Measurements from ENCODE around the gene WDR31.
A peak's percentile ranks its signal among the peaks of the same experiment; 100 is the strongest.
"Not testable (repeated sequence)": the region's sequence is repeated elsewhere in the genome, so short reads cannot be mapped to it uniquely, and the experiment has no call there.

The WDR31 gene

GRCh38 chr9:113340011-113340699, at the start of gene WDR31:
TSS of gene WDR31 (minus strand) at chr9:113340275. CDS start at chr9:113332022, 8,253 bp downstream.
- DNase-seq = peak; percentile 85

- no peak for DNase-seq
Measured at GRCh38 chr9:113389451-113389850, 49.4 kb upstream of the WDR31 start.

DNA sequence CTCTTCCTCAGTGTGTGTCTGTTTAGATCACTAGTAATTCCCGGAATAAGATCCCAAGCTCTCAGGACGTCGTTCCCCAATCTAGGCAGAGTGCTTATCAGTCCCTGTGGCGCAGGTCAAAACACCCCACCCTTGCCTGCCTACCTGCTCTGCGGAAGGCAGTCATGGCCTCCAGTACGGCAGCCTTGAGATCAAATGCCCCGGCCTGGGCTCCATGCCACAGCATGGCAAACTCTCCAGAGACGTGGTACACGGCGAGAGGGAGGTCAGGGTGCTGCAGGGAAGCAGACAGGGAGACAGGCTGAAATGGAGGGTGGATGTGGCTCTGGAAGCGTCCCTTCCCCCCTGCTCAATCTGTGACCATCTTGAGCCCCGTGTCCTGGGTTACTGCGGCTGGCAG, 48.8 kb upstream of the WDR31 start:
- DNase-seq = no peak

DNA sequence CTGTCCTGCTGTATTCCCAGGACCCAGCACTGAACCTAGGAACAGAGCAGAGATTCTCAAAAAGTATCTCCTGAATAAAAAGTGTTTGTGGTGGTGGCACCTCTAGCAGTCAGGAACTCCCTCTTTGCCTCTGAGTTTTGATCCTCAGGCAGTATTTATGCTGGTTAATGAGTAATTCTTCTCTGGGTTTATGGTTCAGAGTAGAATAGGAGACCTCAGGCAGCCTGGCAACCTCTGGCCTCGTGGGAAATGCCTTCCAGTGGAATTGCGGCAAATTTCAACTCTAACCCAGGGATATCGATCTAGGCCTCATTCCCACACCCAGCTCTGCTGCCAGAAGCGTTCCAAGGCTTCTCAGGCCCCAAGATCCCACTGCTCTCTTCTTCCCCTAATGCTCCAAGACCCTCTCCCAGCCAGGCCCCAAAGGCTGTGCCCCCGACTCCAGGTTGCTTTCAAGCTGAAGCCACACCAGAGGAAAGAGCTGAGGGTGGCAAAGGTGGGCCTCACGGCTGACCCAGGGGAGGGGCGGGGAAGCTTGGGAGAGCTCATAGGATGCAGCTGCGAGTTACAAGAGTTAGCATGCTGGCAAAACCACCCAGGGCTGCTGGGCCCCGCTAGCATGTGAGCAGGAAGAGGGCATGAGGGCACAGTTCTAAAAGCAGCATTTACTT, 47.6 kb upstream of the WDR31 start:
- DNase-seq = no peak

- DNase-seq = no peak
Measured at GRCh38 chr9:113386571-113387393, 46.7 kb upstream of the WDR31 start.

DNA sequence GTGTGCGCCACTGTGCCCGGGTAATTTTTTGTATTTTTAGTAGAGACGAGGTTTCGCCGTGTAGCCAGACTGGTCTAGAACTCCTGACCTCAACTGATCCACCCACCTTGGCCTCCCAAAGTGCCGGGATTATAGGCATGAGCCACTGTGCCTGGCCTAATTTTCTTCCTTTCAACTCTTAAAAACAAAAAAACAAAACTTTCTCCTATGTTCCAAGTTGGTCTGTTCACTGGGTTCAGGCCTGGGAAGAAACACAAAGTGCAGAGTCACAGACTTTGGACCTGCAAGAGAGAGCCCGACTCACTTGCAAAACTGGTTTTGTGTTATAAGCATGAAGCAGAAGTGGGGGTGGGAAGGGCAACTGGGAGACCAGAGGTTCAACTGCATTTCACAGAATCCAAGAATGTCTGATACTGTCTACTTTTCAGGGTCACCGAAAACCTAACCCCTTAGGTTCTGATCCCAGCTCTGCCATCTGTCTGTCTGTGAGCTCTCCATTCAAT, 41.9 kb upstream of the WDR31 start:
- DNase-seq = no peak

DNA sequence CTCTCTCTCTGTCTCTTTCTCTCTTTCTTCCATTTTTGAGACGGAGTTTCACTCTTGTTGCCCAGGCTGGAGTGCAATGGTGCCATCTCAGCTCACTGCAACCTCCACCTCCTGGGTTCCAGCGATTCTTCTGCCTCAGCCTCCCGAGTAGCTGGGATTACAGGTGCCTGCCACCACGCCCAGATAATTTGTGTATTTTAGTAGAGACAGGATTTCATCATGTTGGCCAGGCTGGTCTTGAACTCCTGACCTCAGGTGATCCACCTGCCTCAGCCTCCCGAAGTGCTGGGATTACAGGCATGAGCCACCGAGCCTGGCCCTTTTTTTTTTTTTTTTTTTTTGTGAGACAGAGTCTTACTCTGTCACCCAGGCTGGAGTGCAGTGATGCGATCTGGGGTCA, 41.4 kb upstream of the WDR31 start:
- not testable (repeated sequence) for DNase-seq

DNA sequence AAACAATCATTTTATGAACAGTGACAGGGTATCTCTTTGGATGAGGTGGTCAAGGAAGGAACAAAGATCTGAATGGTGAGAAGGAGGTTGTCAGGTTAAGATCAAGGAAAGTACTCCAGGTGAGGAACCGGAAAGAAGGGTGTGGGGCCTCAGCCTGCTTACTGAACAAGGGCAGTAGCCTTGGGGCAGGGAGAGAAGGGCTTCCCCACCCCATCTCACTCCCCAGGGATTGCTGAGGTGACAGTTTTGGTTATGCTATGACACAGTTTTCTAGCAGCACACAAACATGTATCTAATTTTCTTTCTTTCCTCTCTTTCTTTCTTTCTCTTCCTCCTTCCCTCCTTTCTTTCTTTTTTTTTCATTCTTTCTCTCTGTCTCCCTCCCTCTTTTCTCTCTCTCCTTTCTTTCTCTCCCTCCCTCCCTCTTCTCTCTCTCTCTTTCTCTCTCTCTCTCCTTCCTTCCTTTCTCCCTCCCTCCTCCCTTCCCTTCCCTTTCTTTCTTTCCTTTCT, 40.8 kb upstream of the WDR31 start:
- no peak for DNase-seq

- DNase-seq = not testable (repeated sequence)
Measured at GRCh38 chr9:113379829-113380210, 39.7 kb upstream of the WDR31 start.

GRCh38 chr9:113379094-113379828, 39.2 kb upstream of the WDR31 start:
- DNase-seq = not testable (repeated sequence)

GRCh38 chr9:113376634-113377567, 36.8 kb upstream of the WDR31 start, which contains the start of gene HDHD3:
TSS of gene HDHD3 (minus strand) at chr9:113376986. CDS start at chr9:113374354, 2,632 bp downstream.
- DNase-seq = peak; percentile 75

DNA sequence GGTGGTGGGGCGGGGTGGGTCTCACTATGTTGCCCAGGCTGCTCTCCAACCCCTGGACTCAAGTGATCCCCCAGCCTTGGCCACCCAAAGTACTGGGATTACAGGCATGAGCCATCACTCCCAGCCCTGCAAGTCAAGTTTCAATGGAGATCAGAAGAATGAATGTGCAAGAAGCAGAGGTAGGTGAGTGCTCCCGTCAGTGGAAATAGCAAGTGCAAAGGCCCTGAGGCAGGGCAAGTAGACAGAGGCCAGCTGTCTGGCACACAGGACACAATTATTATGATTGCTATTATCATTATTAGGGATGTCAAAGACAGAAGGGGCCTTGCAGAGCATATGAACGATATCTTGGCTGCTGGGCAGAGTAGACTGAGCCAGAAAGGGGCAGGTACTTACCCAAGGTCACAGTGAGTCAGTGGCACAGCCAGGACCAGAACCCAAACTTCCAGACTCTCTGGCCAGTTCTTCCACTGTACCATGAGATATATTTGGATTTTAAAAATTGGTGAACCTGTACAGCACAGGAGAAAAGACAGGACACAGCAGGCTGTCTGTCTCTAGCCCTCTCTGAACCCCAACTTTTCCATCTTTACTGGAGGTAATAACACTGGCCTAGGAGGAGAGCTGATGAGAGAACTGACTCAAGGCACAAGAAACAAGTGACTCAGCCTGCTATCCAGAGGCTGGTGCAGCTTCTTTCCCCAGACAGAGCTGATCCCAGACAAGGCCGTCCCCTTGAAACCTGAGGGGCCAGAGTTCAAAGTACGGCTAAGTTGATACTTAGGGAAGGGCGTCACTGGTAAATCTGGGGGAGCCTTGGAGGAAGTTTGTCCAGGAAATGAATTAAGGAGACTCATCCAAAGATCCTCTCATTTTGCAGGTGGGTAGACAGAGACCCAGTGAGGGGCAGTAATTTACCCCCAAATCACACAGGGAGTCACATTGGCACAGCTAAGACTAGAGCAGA, 35.3 kb upstream of the WDR31 start:
- no peak for DNase-seq

DNA sequence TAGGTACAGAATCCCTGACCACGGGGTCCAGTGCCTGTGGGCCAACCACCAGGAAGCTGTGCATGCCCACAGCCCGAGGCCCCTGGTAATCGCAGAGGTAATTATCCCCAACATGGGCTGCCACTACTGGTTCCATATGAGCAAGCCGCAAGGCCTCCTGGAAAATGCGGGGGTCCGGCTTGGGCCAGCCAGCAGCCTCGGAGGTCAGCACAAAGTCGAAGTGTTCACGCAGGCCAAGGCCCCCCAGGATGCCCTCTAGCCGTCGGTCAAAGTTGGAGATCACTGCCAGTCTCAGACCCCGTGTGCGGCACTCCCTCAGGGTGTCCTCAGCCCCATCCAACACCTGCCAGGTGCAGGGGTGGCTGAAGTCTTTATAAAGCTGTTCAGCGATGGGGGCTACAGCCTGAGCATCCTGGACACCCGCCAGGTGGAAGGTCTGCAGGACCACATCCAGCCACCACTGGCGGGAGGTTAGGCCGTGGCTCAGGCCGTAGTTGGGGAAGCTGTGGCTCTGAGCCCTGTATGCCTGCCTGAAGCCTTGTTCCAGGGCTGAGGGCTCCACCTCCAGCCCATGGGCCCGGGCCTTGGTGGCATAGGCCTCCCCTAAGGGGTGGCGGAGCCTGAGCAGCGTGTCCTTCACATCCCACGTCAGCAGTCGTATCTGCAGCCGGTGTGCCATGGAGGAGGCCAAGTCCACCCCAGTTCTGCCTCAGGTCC, 33.8 kb upstream of the WDR31 start:
- DNase-seq = no peak

DNA sequence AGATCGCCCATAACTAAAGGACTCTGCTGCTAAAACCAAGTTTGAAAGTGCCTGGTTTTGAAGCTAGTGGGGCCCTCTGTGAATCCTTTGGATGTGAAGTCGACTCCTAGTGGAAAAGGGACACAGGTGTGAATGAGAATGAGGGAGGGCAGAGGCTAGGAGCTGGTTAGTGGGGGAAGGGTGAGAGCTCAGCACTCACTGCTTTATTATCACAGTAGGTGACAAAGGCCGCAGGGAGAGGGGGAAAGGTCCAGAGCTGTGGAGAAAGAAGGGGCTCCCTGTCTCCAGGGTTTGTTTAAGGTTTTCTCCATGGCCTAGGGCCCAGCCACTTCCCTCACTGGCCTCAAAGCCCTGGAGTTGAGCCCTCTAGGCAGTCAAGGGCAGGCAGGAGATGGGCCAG, 33.2 kb upstream of the WDR31 start:
- DNase-seq = no peak

- DNase-seq = no peak
Measured at GRCh38 chr9:113372059-113372458, 32.0 kb upstream of the WDR31 start.

- DNase-seq = no peak
Measured at GRCh38 chr9:113370806-113371325, 30.8 kb upstream of the WDR31 start.

GRCh38 chr9:113369855-113370140, 29.7 kb upstream of the WDR31 start:
- DNase-seq = no peak

GRCh38 chr9:113368982-113369854, 29.1 kb upstream of the WDR31 start:
- no peak for DNase-seq

Measured in NCI-H1092 (cell line).